Measurements from ENCODE around the gene TRPM2. TPM values are rescaled to one million over a fixed set of nuclear protein-coding genes. Genes with fewer than 3 reads are reported as not detected.

The TRPM2 gene
- total and polyA plus RNA-seq, 10 of the 15 experiments (the other 5 are each of a cell fraction or from before 2014, with no cell fraction given) = 0.03 to 9.1 (median 2.6) TPM

DNA sequence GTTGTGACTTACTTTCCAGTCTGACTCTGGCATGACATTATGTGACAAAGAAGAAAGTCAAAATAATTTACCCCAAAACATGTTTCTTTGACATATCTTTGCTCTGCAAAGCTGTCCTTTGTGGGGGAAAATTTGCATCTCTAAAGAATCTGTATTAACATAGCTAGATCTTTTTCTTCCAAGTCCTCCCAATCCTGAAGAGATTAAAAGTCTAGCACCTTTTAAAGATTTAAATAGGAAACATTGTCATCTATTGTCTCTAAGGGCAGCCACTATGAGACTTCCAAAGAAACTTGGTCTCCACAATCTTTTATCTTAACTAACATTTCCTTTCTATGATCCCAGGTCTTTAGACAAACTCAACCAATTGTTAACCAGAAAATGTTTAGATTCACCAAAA is 117.9 kb downstream of the TRPM2 start:
- FAIRE-seq = no peak
- POLR2A ChIA-PET = no interaction called here
- Histone ChIP-seq H3K4me2 (ENCODE audit: control insufficient read depth, insufficient read depth) (no peak overlapping the region), H2AFZ (ENCODE audit: control insufficient read depth, low read depth, low read length) (no peak overlapping the region), H3K4me3 (no peak overlapping the region), H3K79me2 (ENCODE audit: control insufficient read depth, insufficient read depth, low read length) (no peaks in the 10 kb centered on the region), H3K27me3 (replicated peaks in 1 of 2; ENCODE audit: control insufficient read depth in 2 of 2, insufficient read depth in 2 of 2, low read length in 1 of 2) (no peaks in the 10 kb centered on the region; a peak in 2 of 4 replicates), H4K20me1 (ENCODE audit: control insufficient read depth, insufficient read depth) (no peaks in the 10 kb centered on the region), H3K27ac (ENCODE audit: control insufficient read depth, insufficient read depth) (no peak overlapping the region), H3K9me3 (replicated peaks; ENCODE audit: control insufficient read depth, insufficient read depth, low read length) (no peaks in the 10 kb centered on the region), H3K4me1 (ENCODE audit: control insufficient read depth, insufficient read depth, low read length) (no peaks in the 10 kb centered on the region), H3K9ac (ENCODE audit: control insufficient read depth, insufficient read depth, low read length) (no peak overlapping the region), H3K36me3 (ENCODE audit: control insufficient read depth in 2 of 2, insufficient read depth in 2 of 2, low read length in 1 of 2) (no peaks in the 10 kb centered on the region)
- CTCF ChIA-PET = no interaction called here
- BruUV-seq (replicated peaks) = no TSS peak
- ATAC-seq = no peak
- in situ Hi-C loops (cut with MboI) = no loop called here
- SMC1A ChIA-PET (ENCODE audit: uncharacterized antibody, unreplicated experiment) = no interaction called here
- RAD21 ChIA-PET (ENCODE audit: unreplicated experiment) = no interaction called here
- intact Hi-C loops (cut with micrococcal nuclease; ENCODE audit: unreplicated experiment) = no loop called here
- TF ChIP-seq SPI1 (IDR thresholded peaks at IDR 0.05; ENCODE audit: borderline replicate concordance, insufficient read depth, low read depth, low read length) (no peak), CBX5 (IDR thresholded peaks at IDR 0.05; ENCODE audit: low read depth) (no peak), ZSCAN29 (IDR thresholded peaks at IDR 0.05) (no peak), SREBF2 (IDR thresholded peaks at IDR 0.05; ENCODE audit: low read length) (no peak), HDAC2 (IDR thresholded peaks at IDR 0.05) (no peak), TARDBP (IDR thresholded peaks at IDR 0.05; ENCODE audit: borderline replicate concordance) (no peak), CHD1 (IDR thresholded peaks at IDR 0.05; ENCODE audit: low read depth, low read length) (no peak), FOXK2 (IDR thresholded peaks at IDR 0.05) (no peak), SMARCA5 (IDR thresholded peaks at IDR 0.05) (no peak), KDM1A (IDR thresholded peaks at IDR 0.05; ENCODE audit: borderline replicate concordance) (no peak), TCF3 (IDR thresholded peaks at IDR 0.05; ENCODE audit: borderline replicate concordance, insufficient read depth, low read depth, low read length) (no peak), JUNB (IDR thresholded peaks at IDR 0.05) (no peak), POLR2A (IDR thresholded peaks at IDR 0.05; ENCODE audit: low read depth, low read length) (no peak)
- TF ChIP-seq, protein P1, sequence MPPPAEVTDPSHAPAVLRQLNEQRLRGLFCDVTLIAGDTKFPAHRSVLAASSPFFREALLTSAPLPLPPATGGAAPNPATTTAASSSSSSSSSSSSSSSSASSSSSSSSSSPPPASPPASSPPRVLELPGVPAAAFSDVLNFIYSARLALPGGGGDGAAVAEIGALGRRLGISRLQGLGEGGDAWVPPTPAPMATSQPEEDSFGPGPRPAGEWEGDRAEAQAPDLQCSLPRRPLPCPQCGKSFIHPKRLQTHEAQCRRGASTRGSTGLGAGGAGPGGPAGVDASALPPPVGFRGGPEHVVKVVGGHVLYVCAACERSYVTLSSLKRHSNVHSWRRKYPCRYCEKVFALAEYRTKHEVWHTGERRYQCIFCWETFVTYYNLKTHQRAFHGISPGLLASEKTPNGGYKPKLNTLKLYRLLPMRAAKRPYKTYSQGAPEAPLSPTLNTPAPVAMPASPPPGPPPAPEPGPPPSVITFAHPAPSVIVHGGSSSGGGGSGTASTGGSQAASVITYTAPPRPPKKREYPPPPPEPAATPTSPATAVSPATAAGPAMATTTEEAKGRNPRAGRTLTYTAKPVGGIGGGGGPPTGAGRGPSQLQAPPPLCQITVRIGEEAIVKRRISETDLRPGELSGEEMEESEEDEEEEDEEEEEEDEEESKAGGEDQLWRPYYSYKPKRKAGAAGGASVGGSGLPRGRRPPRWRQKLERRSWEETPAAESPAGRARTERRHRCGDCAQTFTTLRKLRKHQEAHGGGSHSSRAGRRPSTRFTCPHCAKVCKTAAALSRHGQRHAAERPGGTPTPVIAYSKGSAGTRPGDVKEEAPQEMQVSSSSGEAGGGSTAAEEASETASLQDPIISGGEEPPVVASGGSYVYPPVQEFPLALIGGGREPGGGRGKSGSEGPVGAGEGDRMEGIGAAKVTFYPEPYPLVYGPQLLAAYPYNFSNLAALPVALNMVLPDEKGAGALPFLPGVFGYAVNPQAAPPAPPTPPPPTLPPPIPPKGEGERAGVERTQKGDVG (CRISPR knock-in tag; IDR thresholded peaks at IDR 0.05) = no peak
- TF ChIP-seq, protein P2, sequence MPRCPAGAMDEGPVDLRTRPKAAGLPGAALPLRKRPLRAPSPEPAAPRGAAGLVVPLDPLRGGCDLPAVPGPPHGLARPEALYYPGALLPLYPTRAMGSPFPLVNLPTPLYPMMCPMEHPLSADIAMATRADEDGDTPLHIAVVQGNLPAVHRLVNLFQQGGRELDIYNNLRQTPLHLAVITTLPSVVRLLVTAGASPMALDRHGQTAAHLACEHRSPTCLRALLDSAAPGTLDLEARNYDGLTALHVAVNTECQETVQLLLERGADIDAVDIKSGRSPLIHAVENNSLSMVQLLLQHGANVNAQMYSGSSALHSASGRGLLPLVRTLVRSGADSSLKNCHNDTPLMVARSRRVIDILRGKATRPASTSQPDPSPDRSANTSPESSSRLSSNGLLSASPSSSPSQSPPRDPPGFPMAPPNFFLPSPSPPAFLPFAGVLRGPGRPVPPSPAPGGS (IDR thresholded peaks at IDR 0.05; ENCODE audit: borderline replicate concordance, insufficient read depth, low read depth, low read length, poor library complexity, severe bottlenecking) = no peak
- TF ChIP-seq, protein P3, sequence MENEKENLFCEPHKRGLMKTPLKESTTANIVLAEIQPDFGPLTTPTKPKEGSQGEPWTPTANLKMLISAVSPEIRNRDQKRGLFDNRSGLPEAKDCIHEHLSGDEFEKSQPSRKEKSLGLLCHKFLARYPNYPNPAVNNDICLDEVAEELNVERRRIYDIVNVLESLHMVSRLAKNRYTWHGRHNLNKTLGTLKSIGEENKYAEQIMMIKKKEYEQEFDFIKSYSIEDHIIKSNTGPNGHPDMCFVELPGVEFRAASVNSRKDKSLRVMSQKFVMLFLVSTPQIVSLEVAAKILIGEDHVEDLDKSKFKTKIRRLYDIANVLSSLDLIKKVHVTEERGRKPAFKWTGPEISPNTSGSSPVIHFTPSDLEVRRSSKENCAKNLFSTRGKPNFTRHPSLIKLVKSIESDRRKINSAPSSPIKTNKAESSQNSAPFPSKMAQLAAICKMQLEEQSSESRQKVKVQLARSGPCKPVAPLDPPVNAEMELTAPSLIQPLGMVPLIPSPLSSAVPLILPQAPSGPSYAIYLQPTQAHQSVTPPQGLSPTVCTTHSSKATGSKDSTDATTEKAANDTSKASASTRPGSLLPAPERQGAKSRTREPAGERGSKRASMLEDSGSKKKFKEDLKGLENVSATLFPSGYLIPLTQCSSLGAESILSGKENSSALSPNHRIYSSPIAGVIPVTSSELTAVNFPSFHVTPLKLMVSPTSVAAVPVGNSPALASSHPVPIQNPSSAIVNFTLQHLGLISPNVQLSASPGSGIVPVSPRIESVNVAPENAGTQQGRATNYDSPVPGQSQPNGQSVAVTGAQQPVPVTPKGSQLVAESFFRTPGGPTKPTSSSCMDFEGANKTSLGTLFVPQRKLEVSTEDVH (IDR thresholded peaks at IDR 0.05; ENCODE audit: low read depth, partially characterized antibody) = no peak
- DNase-seq (ENCODE audit: low read depth, low spot score) = no peak
